GM23248 (cell line): ENCODE measurements around the gene PSMB5. TPM values are rescaled to one million over a fixed set of nuclear protein-coding genes. Genes with fewer than 3 reads are reported as not detected.
"Not testable (repeated sequence)": the region's sequence is repeated elsewhere in the genome, so short reads cannot be mapped to it uniquely, and the experiment has no call there.

ENCODE experiments used
- DNase-seq: peaks from one replicate; pipeline ENCODE4 v3.0.0-alpha.2; 2015
- H2AFZ ChIP-seq: fragments of 200-600 bp; sonication (generic); 2 replicates; pipeline ENCODE4 v1.6.1; 2016; ENCODE audit warnings: antibody characterized with exemption
- H3F3A ChIP-seq: fragments of 200-600 bp; sonication (generic); 2 replicates; pipeline ENCODE4 v1.6.1; 2016; ENCODE audit warnings: mild to moderate bottlenecking, antibody characterized with exemption, mixed run types; ENCODE audit not compliant: insufficient read depth
- H3K27ac ChIP-seq: fragments of 200-600 bp; sonication (generic); 2 replicates; pipeline ENCODE4 v1.5.1; 2016; ENCODE audit warnings: mild to moderate bottlenecking
- H3K27me3 ChIP-seq: fragments of 200-600 bp; sonication (generic); replicated peaks from 2 replicates; pipeline ENCODE4 v1.6.1; 2016; ENCODE audit warnings: mild to moderate bottlenecking; ENCODE audit not compliant: insufficient read depth
- H3K36me3 ChIP-seq: fragments of 200-600 bp; sonication (generic); 2 replicates; pipeline ENCODE4 v1.6.1; 2016; ENCODE audit warnings: low read depth, mild to moderate bottlenecking
- H3K4me1 ChIP-seq: fragments of 200-600 bp; sonication (generic); 2 replicates; pipeline ENCODE4 v1.6.1; 2016; ENCODE audit warnings: mild to moderate bottlenecking; ENCODE audit not compliant: insufficient read depth
- H3K4me2 ChIP-seq: fragments of 200-600 bp; sonication (generic); one replicate; pipeline ENCODE4 v1.6.1; 2016; ENCODE audit warnings: mild to moderate bottlenecking; ENCODE audit not compliant: unreplicated experiment
- H3K4me3 ChIP-seq: fragments of 200-600 bp; sonication (generic); 2 replicates; pipeline ENCODE4 v1.5.1; 2016; ENCODE audit warnings: mild to moderate bottlenecking
- H3K79me2 ChIP-seq: fragments of 200-600 bp; sonication (generic); 2 replicates; pipeline ENCODE4 v1.6.1; 2016; ENCODE audit warnings: mild to moderate bottlenecking; ENCODE audit not compliant: insufficient read depth
- H3K9ac ChIP-seq: fragments of 200-600 bp; sonication (generic); 2 replicates; pipeline ENCODE4 v1.6.1; 2016; ENCODE audit warnings: mild to moderate bottlenecking
- H3K9me2 ChIP-seq: fragments of 200-600 bp; sonication (generic); 2 replicates; pipeline ENCODE4 v1.6.1; 2016; ENCODE audit warnings: mixed run types, mild to moderate bottlenecking, moderate library complexity; ENCODE audit not compliant: insufficient read depth
- H3K9me3 ChIP-seq: fragments of 200-600 bp; sonication (generic); one replicate; pipeline ENCODE4 v1.6.1; 2017; ENCODE audit warnings: low read depth
- H4K20me1 ChIP-seq: fragments of 200-600 bp; sonication (generic); 2 replicates; pipeline ENCODE4 v1.6.0; 2016; ENCODE audit not compliant: insufficient read depth
- EZH2 ChIP-seq: fragments of 200-600 bp; sonication (generic); IDR thresholded peaks from 2 replicates; pipeline ENCODE4 v1.6.1; 2018; ENCODE audit warnings: antibody characterized with exemption, mild to moderate bottlenecking; ENCODE audit not compliant: insufficient read depth, poor library complexity, severe bottlenecking
- EZH2phosphoT487 ChIP-seq: fragments of 200-600 bp; sonication (generic); IDR thresholded peaks from 2 replicates; pipeline ENCODE4 v1.6.1; 2018; ENCODE audit warnings: antibody characterized with exemption, moderate library complexity, mild to moderate bottlenecking, low read depth; ENCODE audit not compliant: insufficient read depth
- WGBS, 2 experiments: methylation state at CpG; one replicate each; pipeline ENCODE4 v1.1.6; 2015 to 2017; ENCODE audit warnings: low lambda C conversion rate in 2 of 2, low coverage in 1 of 2; ENCODE audit errors: missing lambda C conversion rate in 2 of 2; 5-methylcytosine and 5-hydroxymethylcytosine counted together
- in situ Hi-C: fragments of 300-500 bp; cut with MboI; formaldehyde crosslinking; loops from 2 replicates; pipeline ENCODE4 v1.15.0; 2020
- polyA plus RNA-seq: library from polyadenylated mRNA; unstranded; fragments of >200 nt; fragmentation: Nextera tagmentation; extraction: Ambion mirVana; gene quantifications from 2 replicates; pipeline ENCODE4 v1.2.1, GENCODE V29; 2016
- total RNA-seq: library from RNA; depleted of rRNA; stranded (reverse); fragments of >200 nt; shearing (Covaris generic); gene quantifications from 2 replicates; pipeline ENCODE4 v1.2.3, GENCODE V29; 2014

PSMB5 gene
- total and polyA plus RNA-seq, 2 experiments from 2014 or later, result 263 to 274 TPM

DNA sequence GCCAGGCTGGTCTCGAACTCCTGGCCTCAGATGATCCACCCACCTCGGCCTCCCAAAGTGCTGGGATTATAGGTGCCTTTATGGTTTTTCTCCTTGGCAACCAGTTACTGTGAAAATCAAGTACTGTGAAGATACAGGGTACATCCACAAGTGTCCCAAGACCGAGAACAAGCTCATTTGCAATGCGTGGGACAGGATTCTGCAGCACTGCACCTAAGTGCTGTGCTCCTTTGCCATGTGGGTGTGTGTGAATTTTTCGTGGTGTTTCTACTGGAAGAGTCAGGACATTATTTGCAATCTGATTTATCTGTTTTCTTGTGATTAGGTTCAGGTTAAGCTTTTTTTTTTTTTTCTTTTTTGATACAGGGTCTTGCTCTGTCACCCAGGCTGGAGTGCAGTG is 17.6 kb downstream of the PSMB5 start:
- H3K9ac ChIP-seq, result no peak overlapping the region
- no peak overlapping the region for H3K4me3 ChIP-seq
- H4K20me1 ChIP-seq, result no peaks in the 10 kb centered on the region
- DNase-seq, result no peak
- H3F3A ChIP-seq, result peaks cover 4% of the 10 kb centered on the region; the same call in 1 of the 2 replicates
- H3K9me3 ChIP-seq, result no peaks in the 10 kb centered on the region
- no peaks in the 10 kb centered on the region for H3K9me2 ChIP-seq
- H3K4me2 ChIP-seq, result no peak overlapping the region
- no peaks in the 10 kb centered on the region for H3K27me3 ChIP-seq
- no peak overlapping the region for H2AFZ ChIP-seq
- no peaks in the 10 kb centered on the region for H3K79me2 ChIP-seq
- no peak for TF ChIP-seq EZH2
- no peak for TF ChIP-seq EZH2phosphoT487
- in situ Hi-C loops, result no loop called here
- WGBS, 2 experiments, result 84 to 86% methylated on average over 5 of the region's 5 CpGs
- H3K36me3 ChIP-seq, result no peaks in the 10 kb centered on the region
- no peaks in the 10 kb centered on the region for H3K4me1 ChIP-seq
- no peak overlapping the region for H3K27ac ChIP-seq

DNA sequence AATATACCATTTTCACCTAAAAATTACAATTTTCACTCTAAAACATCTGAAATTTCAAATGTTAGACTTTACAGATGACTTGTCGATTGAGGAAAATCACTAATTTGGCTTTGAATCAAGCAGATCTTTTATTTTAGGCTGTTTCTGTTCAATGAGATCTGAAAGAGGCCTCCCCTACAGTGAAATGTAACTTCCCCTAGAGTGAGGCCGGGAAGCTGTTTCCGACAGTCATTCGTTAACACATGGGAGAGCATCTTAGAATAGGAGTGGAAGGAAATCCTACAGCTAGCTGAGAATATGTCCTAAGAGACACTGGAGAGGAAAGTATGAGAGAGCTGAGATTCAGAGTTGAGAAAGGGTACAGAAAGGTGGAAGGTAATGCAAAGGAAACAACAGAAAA is 19.1 kb downstream of the PSMB5 start:
- no peaks in the 10 kb centered on the region for H3K36me3 ChIP-seq
- H3K4me3 ChIP-seq, result no peak overlapping the region
- H3K9me3 ChIP-seq, result no peaks in the 10 kb centered on the region
- no peaks in the 10 kb centered on the region for H3K9me2 ChIP-seq
- no peaks in the 10 kb centered on the region for H3K27me3 ChIP-seq
- in situ Hi-C loops, result no loop called here
- H3K9ac ChIP-seq, result no peak overlapping the region
- H4K20me1 ChIP-seq, result no peaks in the 10 kb centered on the region
- no peaks in the 10 kb centered on the region for H3K4me1 ChIP-seq
- no peak for DNase-seq
- H3F3A ChIP-seq, result no peaks in the 10 kb centered on the region
- no peak overlapping the region for H3K4me2 ChIP-seq
- no peak overlapping the region for H3K27ac ChIP-seq
- TF ChIP-seq EZH2 (no peak), EZH2phosphoT487 (no peak)
- H2AFZ ChIP-seq, result no peak overlapping the region
- no peaks in the 10 kb centered on the region for H3K79me2 ChIP-seq
- 80 to 83% methylated on average over 4 of the region's 4 CpGs for WGBS, 2 experiments

DNA sequence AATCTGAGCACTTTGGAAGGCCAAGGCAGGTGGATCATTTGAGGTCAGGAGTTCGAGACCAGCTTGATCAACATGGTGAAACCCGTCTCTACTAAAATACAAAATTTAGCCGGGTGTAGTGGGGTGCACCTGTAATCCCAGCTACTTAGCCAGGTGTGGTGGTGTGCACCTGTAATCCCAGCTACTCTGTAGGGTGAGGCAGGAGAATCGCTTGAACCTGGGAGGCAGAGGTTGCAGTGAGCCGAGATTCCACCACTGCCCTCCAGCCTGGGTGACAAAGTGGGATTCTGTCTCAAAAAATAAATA is 21.0 kb downstream of the PSMB5 start:
- H3F3A ChIP-seq, H3K27ac ChIP-seq, in situ Hi-C loops, H3K9ac ChIP-seq, H3K9me2 ChIP-seq, DNase-seq, H3K4me1 ChIP-seq, H4K20me1 ChIP-seq, H3K36me3 ChIP-seq, H3K4me3 ChIP-seq, H3K79me2 ChIP-seq, H3K9me3 ChIP-seq, H2AFZ ChIP-seq, H3K27me3 ChIP-seq, H3K4me2 ChIP-seq: not testable (repeated sequence)
- 73 to 82% methylated on average over 5 of the region's 5 CpGs for WGBS, 2 experiments

DNA sequence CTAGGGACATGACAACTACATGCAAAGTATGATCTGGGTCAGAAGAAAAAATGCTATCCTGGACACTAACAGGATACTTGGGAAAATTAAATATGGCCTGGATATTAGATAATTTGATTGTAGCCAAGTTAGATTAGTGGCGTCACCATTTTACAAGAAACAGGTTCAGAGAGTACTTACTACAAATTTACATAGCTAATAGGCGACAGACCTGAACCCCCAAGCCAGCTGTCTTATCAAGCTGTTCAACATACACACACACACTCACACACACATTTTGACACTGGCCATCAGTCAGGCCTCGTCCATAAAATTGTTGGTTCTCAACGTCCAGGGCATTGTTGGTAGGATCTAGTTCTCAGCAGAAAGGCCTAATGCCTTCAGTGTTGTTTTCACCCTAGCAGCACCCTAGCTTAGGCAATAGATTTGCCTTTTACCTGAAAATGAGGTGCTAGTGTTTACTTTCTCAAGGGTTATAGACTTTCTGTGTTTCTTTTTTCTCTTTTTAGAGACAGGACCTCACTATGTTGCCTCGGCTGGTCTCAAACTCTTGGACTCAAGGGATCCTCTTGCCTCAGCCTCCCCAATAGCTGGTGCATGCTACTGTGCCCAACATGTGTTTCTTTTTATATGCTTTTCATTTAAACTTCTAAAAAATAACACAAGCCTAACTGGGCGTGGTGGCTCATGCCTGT is 21.5 kb downstream of the PSMB5 start:
- peaks cover 5% of the 10 kb centered on the region; the same call in 1 of the 2 replicates for H3K79me2 ChIP-seq
- H4K20me1 ChIP-seq, result no peaks in the 10 kb centered on the region
- no peak overlapping the region for H3K27ac ChIP-seq
- no peak overlapping the region for H3K4me2 ChIP-seq
- no peaks in the 10 kb centered on the region for H3K27me3 ChIP-seq
- H3K9me2 ChIP-seq, result no peaks in the 10 kb centered on the region
- 64 to 67% methylated on average over 6 of the region's 6 CpGs for WGBS, 2 experiments
- in situ Hi-C loops, result no loop called here
- H2AFZ ChIP-seq, result no peak overlapping the region
- H3K9me3 ChIP-seq, result no peaks in the 10 kb centered on the region
- no peak for TF ChIP-seq EZH2phosphoT487
- H3K4me1 ChIP-seq, result peaks cover 8% of the 10 kb centered on the region; the same call in 1 of the 2 replicates
- no peaks in the 10 kb centered on the region for H3K36me3 ChIP-seq
- H3K4me3 ChIP-seq, result no peak overlapping the region
- 0 out of 2 replicates have a peak, but pooled peaks cover 5% of the 10 kb centered on the region for H3F3A ChIP-seq
- DNase-seq, result no peak
- H3K9ac ChIP-seq, result no peak overlapping the region
